Coronary artery (tissue), 2 donors: ENCODE measurements around the gene MAN1A2.

Source experiments
- DNase-seq: peaks from one replicate; pipeline ENCODE4 v3.0.0-alpha.2; 2017; ENCODE audit warnings: low spot score
- H3K27ac ChIP-seq, 2 donors: fragments of 200-600 bp; sonication (generic); one replicate each; pipeline ENCODE4 v1.5.1; 2016 to 2019
- H3K4me3 ChIP-seq: fragments of 200-600 bp; sonication (generic); 2 replicates; pipeline ENCODE4 v1.5.1; 2016; ENCODE audit warnings: mild to moderate bottlenecking, moderate library complexity
- CTCF ChIP-seq: fragments of 200-600 bp; sonication (generic); IDR thresholded peaks from one replicate; pipeline ENCODE4 v1.5.1; 2019; ENCODE audit warnings: antibody characterized with exemption

The MAN1A2 gene

GRCh38 chr1:117529683-117530082 lies 162.4 kb downstream of the MAN1A2 start:
- no peak overlapping the region for H3K27ac ChIP-seq

GRCh38 chr1:117531222-117531621 lies 164.0 kb downstream of the MAN1A2 start:
- TF ChIP-seq CTCF: no peak
- DNase-seq: no peak
- H3K27ac ChIP-seq: no peak overlapping the region
- no peak overlapping the region for H3K4me3 ChIP-seq

More at GRCh38 chr1:117529683-117530082, 162.4 kb downstream of the MAN1A2 start:
- DNase-seq: no peak
- no peak overlapping the region for H3K4me3 ChIP-seq
- no peak for TF ChIP-seq CTCF

- peak; percentile 49 for TF ChIP-seq CTCF
- DNase-seq: no peak
- peak overlapping the region; percentile 47 for H3K4me3 ChIP-seq
- H3K27ac ChIP-seq: no peak overlapping the region
These were observed 167.8 kb downstream of the MAN1A2 start for GRCh38 chr1:117534995-117535467.

- no peak for TF ChIP-seq CTCF
- Histone ChIP-seq H3K4me3 (no peak overlapping the region), H3K27ac (no peak overlapping the region)
- DNase-seq: no peak
These were observed 168.6 kb downstream of the MAN1A2 start for GRCh38 chr1:117535821-117536220.

GRCh38 chr1:117537291-117537920 lies 170.2 kb downstream of the MAN1A2 start:
- Histone ChIP-seq H3K27ac (no peak overlapping the region), H3K4me3 (no peak overlapping the region)
- TF ChIP-seq CTCF: no peak
- DNase-seq: no peak

GRCh38 chr1:117540532-117540931 lies 173.3 kb downstream of the MAN1A2 start:
- H3K27ac ChIP-seq: no peak overlapping the region

More at GRCh38 chr1:117540532-117540931, 173.3 kb downstream of the MAN1A2 start:
- DNase-seq: no peak
- no peak for TF ChIP-seq CTCF
- no peak overlapping the region for H3K4me3 ChIP-seq
